IMR-90 (cell line): ENCODE data around the gene SYNPO2. TPM values are rescaled to one million over a fixed set of nuclear protein-coding genes. Genes with fewer than 3 reads are reported as not detected.

Experiments used
- ATAC-seq: fragments of 200-7000 bp; cut with Tn5 transposase; 2 replicates; pipeline ENCODE4 v1.9.1; 2020; ENCODE audit warnings: low read depth, mild to moderate bottlenecking, moderate library complexity
- BruUV-seq: library from RNA; stranded (reverse); fragments of 400-500 nt; replicated peaks from 2 replicates; lab custom pipeline; 2021; lab: Mats Ljungman, UMichigan
- CTCF ChIA-PET: fragments of 300-600 bp; formaldehyde crosslinking; extraction: SDS; loops from one replicate; lab custom pipeline; 2021; ENCODE audit warnings: antibody characterized with exemption; lab: Yijun Ruan, JAX
- POLR2A ChIA-PET: fragments of 300-600 bp; sonication (Branson Sonifier 250); formaldehyde crosslinking; loops from one replicate; lab custom pipeline; 2022; ENCODE audit warnings: antibody characterized with exemption; ENCODE audit not compliant: unreplicated experiment; lab: Charles Lee
- DNase-seq: peaks from one replicate; pipeline ENCODE4 v3.0.0; 2013
- H2AFZ ChIP-seq: replicated peaks from 2 replicates; pipeline ENCODE3; 2013; ENCODE audit warnings: low read length, mild to moderate bottlenecking; ENCODE audit not compliant: poor library complexity
- H2AK5ac ChIP-seq: 2 replicates; pipeline ENCODE4 v1.6.1; 2013; ENCODE audit warnings: low read depth, low read length, inconsistent platforms
- H2AK9ac ChIP-seq: replicated peaks from 2 replicates; pipeline ENCODE3; 2013; ENCODE audit warnings: mild to moderate bottlenecking, low read depth, low read length, moderate library complexity; ENCODE audit not compliant: poor library complexity
- H2BK120ac ChIP-seq: 2 replicates; pipeline ENCODE4 v1.6.1; 2013; ENCODE audit warnings: low read depth, low read length, inconsistent platforms
- H2BK15ac ChIP-seq: 3 replicates; pipeline ENCODE4 v1.6.1; 2013; ENCODE audit warnings: low read depth, low read length, inconsistent platforms
- H2BK20ac ChIP-seq: 2 replicates; pipeline ENCODE4 v1.6.1; 2013; ENCODE audit warnings: low read depth, mild to moderate bottlenecking, inconsistent platforms, low read length, moderate library complexity
- H2BK5ac ChIP-seq: 2 replicates; pipeline ENCODE4 v1.6.1; 2013; ENCODE audit warnings: mild to moderate bottlenecking, low read depth, low read length, inconsistent platforms; ENCODE audit not compliant: poor library complexity, severe bottlenecking
- H3K14ac ChIP-seq: replicated peaks from 2 replicates; pipeline ENCODE4 v1.6.1; 2013; ENCODE audit warnings: low read depth, low read length, inconsistent platforms
- H3K18ac ChIP-seq: 2 replicates; pipeline ENCODE4 v1.6.1; 2013; ENCODE audit warnings: low read depth, low read length, control low read depth
- H3K23ac ChIP-seq: 2 replicates; pipeline ENCODE4 v1.6.1; 2013; ENCODE audit warnings: low read depth, low read length, inconsistent platforms
- H3K27ac ChIP-seq: 2 replicates; pipeline ENCODE4 v1.5.1; 2013; ENCODE audit warnings: mild to moderate bottlenecking, control low read depth, low read length; ENCODE audit not compliant: insufficient read depth
- H3K27me3 ChIP-seq: 2 replicates; pipeline ENCODE4 v1.6.1; 2013; ENCODE audit warnings: low read length; ENCODE audit not compliant: control insufficient read depth, insufficient read depth
- H3K36me3 ChIP-seq: 2 replicates; pipeline ENCODE4 v1.6.1; 2013; ENCODE audit warnings: low read length, mixed read lengths; ENCODE audit not compliant: control insufficient read depth, insufficient read depth
- H3K4ac ChIP-seq: 2 replicates; pipeline ENCODE4 v1.6.1; 2013; ENCODE audit warnings: low read depth, low read length, inconsistent platforms
- H3K4me1 ChIP-seq: 2 replicates; pipeline ENCODE4 v1.6.1; 2013; ENCODE audit warnings: low read length, mixed read lengths; ENCODE audit not compliant: control insufficient read depth, insufficient read depth
- H3K4me2 ChIP-seq: 2 replicates; pipeline ENCODE4 v1.6.1; 2013; ENCODE audit warnings: low read depth, mild to moderate bottlenecking, control low read depth, low read length, moderate library complexity
- H3K4me3 ChIP-seq: 2 replicates; pipeline ENCODE4 v1.5.1; 2013; ENCODE audit warnings: low read depth, mild to moderate bottlenecking, control low read depth, low read length, moderate library complexity; ENCODE audit not compliant: insufficient read depth
- H3K56ac ChIP-seq: 2 replicates; pipeline ENCODE4 v1.6.1; 2013; ENCODE audit warnings: low read length, inconsistent platforms; ENCODE audit not compliant: insufficient read depth; ENCODE audit errors: extremely low read depth
- H3K79me1 ChIP-seq, 2 experiments: 2 replicates each; pipeline ENCODE4 v1.6.1; 2013; ENCODE audit warnings: low read length in 2 of 2, inconsistent platforms in 1 of 2, low read depth in 1 of 2
- H3K9ac ChIP-seq: 2 replicates; pipeline ENCODE4 v1.6.1; 2013; ENCODE audit warnings: low read depth, low read length, control low read depth
- H3K9me1 ChIP-seq: 2 replicates; pipeline ENCODE4 v1.6.1; 2013; ENCODE audit warnings: low read length, inconsistent platforms; ENCODE audit not compliant: insufficient read depth
- H3K9me3 ChIP-seq: 2 replicates; pipeline ENCODE4 v1.6.1; 2013; ENCODE audit warnings: low read length; ENCODE audit not compliant: control insufficient read depth, insufficient read depth
- H4K20me1 ChIP-seq: 2 replicates; pipeline ENCODE4 v1.6.1; 2013; ENCODE audit warnings: low read length, inconsistent platforms; ENCODE audit not compliant: insufficient read depth
- H4K5ac ChIP-seq: 2 replicates; pipeline ENCODE4 v1.6.1; 2013; ENCODE audit warnings: mild to moderate bottlenecking, low read depth, low read length, control low read depth
- H4K8ac ChIP-seq, 2 experiments: 2 replicates each; pipeline ENCODE4 v1.6.1; 2013; ENCODE audit warnings: low read depth in 2 of 2, low read length in 2 of 2, control low read depth in 1 of 2, inconsistent platforms in 1 of 2
- H4K91ac ChIP-seq: 2 replicates; pipeline ENCODE4 v1.6.1; 2013; ENCODE audit warnings: low read depth, low read length, inconsistent platforms; ENCODE audit not compliant: insufficient read depth
- BHLHE40 ChIP-seq: fragments of 150-350 bp; IDR thresholded peaks from 2 replicates; pipeline ENCODE4 v1.6.1; 2016; ENCODE audit warnings: mild to moderate bottlenecking, low read depth, low read length
- CEBPB ChIP-seq: IDR thresholded peaks from 2 replicates; pipeline ENCODE4 v1.6.1; 2012; ENCODE audit warnings: low read depth, low read length, improper control_type of control experiment
- CTCF ChIP-seq: conservative IDR thresholded peaks from 2 replicates; pipeline ENCODE4 v1.5.1; 2012; ENCODE audit warnings: mild to moderate bottlenecking, low read depth, low read length, improper control_type of control experiment
- ELK1 ChIP-seq: fragments of 150-350 bp; IDR thresholded peaks from 2 replicates; pipeline ENCODE4 v1.6.1; 2016; ENCODE audit warnings: low read depth, mild to moderate bottlenecking, low read length, moderate library complexity, borderline replicate concordance
- FOS ChIP-seq: fragments of 150-350 bp; IDR thresholded peaks from 2 replicates; pipeline ENCODE4 v1.6.1; 2016; ENCODE audit warnings: low read depth, low read length
- MAFK ChIP-seq: IDR thresholded peaks from 2 replicates; pipeline ENCODE4 v1.6.1; 2012; ENCODE audit warnings: low read depth, low read length, improper control_type of control experiment
- MAZ ChIP-seq: IDR thresholded peaks from 2 replicates; pipeline ENCODE4 v1.6.1; 2012; ENCODE audit warnings: low read depth, mild to moderate bottlenecking, low read length, improper control_type of control experiment, moderate library complexity, borderline replicate concordance
- POLR2A ChIP-seq: IDR thresholded peaks from 2 replicates; pipeline ENCODE4 v1.6.1; 2012; ENCODE audit warnings: mild to moderate bottlenecking, low read depth, low read length
- RAD21 ChIP-seq: IDR thresholded peaks from 2 replicates; pipeline ENCODE4 v1.6.1; 2012; ENCODE audit warnings: low read length, improper control_type of control experiment
- RCOR1 ChIP-seq: IDR thresholded peaks from 2 replicates; pipeline ENCODE4 v1.6.1; 2012; ENCODE audit warnings: mild to moderate bottlenecking, low read length, improper control_type of control experiment; ENCODE audit not compliant: insufficient replicate concordance
- RFX5 ChIP-seq: IDR thresholded peaks from 2 replicates; pipeline ENCODE4 v1.8.0; 2012; ENCODE audit warnings: low read depth, mild to moderate bottlenecking, low read length, moderate library complexity
- SMC3 ChIP-seq: fragments of 150-350 bp; IDR thresholded peaks from 2 replicates; pipeline ENCODE4 v1.6.1; 2016; ENCODE audit warnings: low read depth, mild to moderate bottlenecking, antibody characterized with exemption, low read length, moderate library complexity
- USF2 ChIP-seq: fragments of 150-350 bp; IDR thresholded peaks from 2 replicates; pipeline ENCODE4 v1.6.1; 2017; ENCODE audit warnings: mild to moderate bottlenecking, antibody characterized with exemption, low read length, low read depth
- WGBS, 2 experiments: methylation state at CpG; one replicate each; pipeline versions ENCODE4 v1.1.5 to v1.1.7; 2013; ENCODE audit warnings: missing lambda C conversion rate in 2 of 2; ENCODE audit not compliant: insufficient read length in 1 of 2; ENCODE audit errors: extremely low coverage in 2 of 2; 5-methylcytosine and 5-hydroxymethylcytosine counted together
- dilution Hi-C: fragments of 300-500 bp; cut with HindIII; formaldehyde crosslinking; loops from one replicate; pipeline ENCODE4 v1.14.3; 2018; ENCODE audit warnings: low sequenced_read_pairs; ENCODE audit not compliant: unreplicated experiment
- in situ Hi-C: fragments of 300-500 bp; cut with MboI; formaldehyde crosslinking; loops from 3 replicates; pipeline ENCODE4 v1.14.3; 2019; ENCODE audit warnings: low sequenced_read_pairs, inconsistent platforms, mixed read lengths
- intact Hi-C: fragments of 100-400 bp; cut with micrococcal nuclease; formaldehyde crosslinking; loops from 2 replicates; pipeline ENCODE4 v1.10.0; 2022
- polyA plus RNA-seq, 3 experiments: library from polyadenylated mRNA; depleted of rRNA; stranded (reverse); fragments of >200 nt; gene quantifications; 2 replicates each; pipeline ENCODE4 v1.2.3, GENCODE V29; 2012; ENCODE audit warnings: low replicate concordance in 1 of 3
- total RNA-seq: library from RNA; depleted of rRNA; stranded (reverse); fragments of >200 nt; gene quantifications from 2 replicates; pipeline ENCODE4 v1.2.3, GENCODE V29; 2012

SYNPO2 gene
- total and polyA plus RNA-seq, 2 of the 4 experiments (the other 2 are of a cell fraction), result 0.99 to 1.8 TPM

GRCh38 chr4:118883861-118884260 is 4.8 kb upstream of the SYNPO2 start:
- H3K56ac ChIP-seq, result no peak overlapping the region
- H2AK9ac ChIP-seq, result no peak overlapping the region
- H3K9ac ChIP-seq, result no peak overlapping the region
- ChIA-PET CTCF (interaction anchor here (0.5 to 1.0 kb wide), 3 partner anchors 10 to 586 kb away, joined by 3 to 5 read pairs (median 3); no protein-coding TSS in a partner anchor), POLR2A (no interaction called here)
- ATAC-seq (no peak), DNase-seq (no peak)
- no peaks in the 10 kb centered on the region for H3K9me1 ChIP-seq
- no peak overlapping the region for H3K23ac ChIP-seq
- no peak overlapping the region for H3K4me3 ChIP-seq
- no peak overlapping the region for H3K4ac ChIP-seq
- no peak overlapping the region for H3K18ac ChIP-seq
- no peak overlapping the region; the same call in 1 of the 2 replicates for H2BK20ac ChIP-seq
- dilution Hi-C loops (no loop called here), intact Hi-C loops (no loop called here), in situ Hi-C loops (no loop called here)
- H3K36me3 ChIP-seq, result no peaks in the 10 kb centered on the region
- H2BK5ac ChIP-seq, result no peak overlapping the region
- no peaks in the 10 kb centered on the region for H3K27me3 ChIP-seq
- TF ChIP-seq USF2 (no peak), FOS (no peak), MAZ (no peak), RCOR1 (no peak), ELK1 (no peak), RFX5 (no peak), CTCF (no peak; the same call in 1 of the 2 replicates), RAD21 (no peak), POLR2A (no peak), BHLHE40 (no peak), SMC3 (no peak), MAFK (no peak), CEBPB (no peak)
- no CpG with 5 or more reads among the region's 1 CpG for WGBS, 2 experiments
- no peaks in the 10 kb centered on the region for H3K79me1 ChIP-seq
- no peak overlapping the region for H2AFZ ChIP-seq
- BruUV-seq, result no TSS peak
- no peaks in the 10 kb centered on the region for H3K9me3 ChIP-seq
- no peak overlapping the region for H3K4me2 ChIP-seq
- H4K91ac ChIP-seq, result no peak overlapping the region
- H2BK15ac ChIP-seq, result no peak overlapping the region
- H4K20me1 ChIP-seq, result no peaks in the 10 kb centered on the region
- H3K27ac ChIP-seq, result no peak overlapping the region
- no peak overlapping the region for H3K14ac ChIP-seq
- H2AK5ac ChIP-seq, result no peak overlapping the region
- no peak overlapping the region for H2BK120ac ChIP-seq
- H3K4me1 ChIP-seq, result no peaks in the 10 kb centered on the region
- no peak overlapping the region for H4K8ac ChIP-seq
- H4K5ac ChIP-seq, result no peak overlapping the region
